HK-2 (cell line): ENCODE data around the gene ADD1.
"Not testable (repeated sequence)": the region's sequence is repeated elsewhere in the genome, so short reads cannot be mapped to it uniquely, and the experiment has no call there.

Source experiments
- DNase-seq: peaks from one replicate; pipeline ENCODE4 v3.0.0-alpha.2; 2018; ENCODE audit not compliant: unreplicated experiment

The ADD1 gene

GRCh38 chr4:2934077-2934812 is 90.6 kb downstream of the ADD1 start:
- DNase-seq, result peak; percentile 66

DNA sequence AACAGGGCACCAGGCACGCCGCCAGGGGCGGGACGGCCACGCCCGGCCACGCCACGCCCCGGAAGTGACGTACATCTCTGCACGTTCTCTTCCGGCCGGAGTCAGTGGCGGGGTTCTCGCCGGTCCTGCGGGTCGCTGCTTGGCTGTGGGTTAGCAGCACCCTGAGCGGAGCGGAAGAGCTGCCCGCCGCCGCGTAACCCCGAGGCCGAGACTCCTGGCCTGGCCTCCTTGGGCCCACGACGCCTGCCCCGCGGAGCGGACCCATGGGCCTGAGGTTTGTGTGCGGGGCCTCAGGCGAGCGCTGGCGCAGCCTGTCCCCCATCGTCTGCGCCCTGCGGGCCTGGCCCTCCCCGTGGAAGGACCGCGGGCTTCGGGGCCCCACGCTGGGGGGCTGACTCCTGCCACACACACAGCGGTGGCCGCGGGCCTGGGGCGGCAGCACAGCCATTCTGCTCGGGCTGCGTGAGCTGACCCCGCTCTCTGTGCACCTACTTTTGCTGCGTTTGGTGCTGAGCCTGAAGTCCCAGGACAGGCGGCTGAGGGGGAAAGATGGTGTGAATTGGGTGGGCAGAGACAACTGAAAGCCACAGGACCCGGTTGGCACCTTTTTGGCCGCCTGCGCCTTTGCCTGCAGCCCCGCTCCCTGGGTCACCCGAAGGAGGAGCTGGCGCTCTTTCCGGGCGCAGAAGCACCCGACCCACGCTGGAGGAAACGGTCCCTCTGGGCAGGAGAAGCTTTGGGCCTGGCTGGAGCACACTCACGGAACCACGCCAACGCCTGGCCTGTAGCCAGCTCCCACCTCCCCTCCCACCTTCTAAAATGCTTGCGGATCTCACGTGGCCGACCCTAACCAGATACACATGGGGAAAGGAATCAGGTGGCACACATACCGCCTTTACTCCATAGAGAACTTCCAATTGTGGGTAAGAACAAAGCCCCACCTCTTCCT is 91.4 kb downstream of the ADD1 start:
- DNase-seq, result peak; percentile 96

GRCh38 chr4:2935762-2936743 is 92.4 kb downstream of the ADD1 start:
- peak; percentile 91 for DNase-seq

DNA sequence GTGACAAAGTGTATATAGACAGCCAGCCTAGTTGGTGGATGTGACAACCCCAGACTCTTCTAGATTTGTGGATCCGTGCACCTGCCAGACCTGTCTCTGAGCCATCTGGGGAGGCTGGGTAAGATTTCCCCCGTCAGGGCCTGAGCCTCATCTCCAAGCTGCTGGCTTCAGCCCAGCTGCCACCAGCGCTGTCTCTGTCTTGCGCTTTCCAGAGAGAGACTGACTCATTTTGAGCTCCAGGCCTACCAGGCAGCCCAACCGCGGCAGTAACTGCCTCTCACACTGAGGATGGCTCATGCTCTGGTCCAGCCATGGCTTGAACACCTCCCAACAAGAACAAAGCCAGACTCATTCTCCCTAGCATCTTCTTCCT is 93.1 kb downstream of the ADD1 start:
- peak; percentile 85 for DNase-seq

GRCh38 chr4:2937146-2937857 is 93.7 kb downstream of the ADD1 start:
- DNase-seq, result peak; percentile 96

GRCh38 chr4:2937986-2938385 is 94.3 kb downstream of the ADD1 start:
- no peak for DNase-seq

GRCh38 chr4:2938411-2938810 is 94.8 kb downstream of the ADD1 start:
- not testable (repeated sequence) for DNase-seq

DNA sequence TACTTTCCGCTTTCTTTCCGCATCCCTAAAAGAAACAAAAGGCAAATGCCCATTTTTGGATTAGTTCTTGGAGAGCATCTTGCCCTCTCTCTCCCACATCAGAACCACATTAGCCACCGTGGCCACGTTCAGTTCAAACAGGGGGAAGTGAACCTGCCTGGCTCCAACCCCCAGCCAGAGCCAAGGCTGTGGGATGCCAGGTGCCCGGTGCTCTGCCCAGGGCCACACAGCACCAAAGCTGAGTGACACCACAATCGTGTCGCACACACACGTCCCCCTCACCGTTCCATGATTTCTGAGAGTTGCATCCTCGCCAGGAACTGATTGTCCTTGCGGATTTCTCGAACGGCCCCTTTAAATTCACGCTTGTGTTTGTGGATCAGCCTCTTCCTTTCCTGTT is 95.3 kb downstream of the ADD1 start:
- DNase-seq, result no peak

DNA sequence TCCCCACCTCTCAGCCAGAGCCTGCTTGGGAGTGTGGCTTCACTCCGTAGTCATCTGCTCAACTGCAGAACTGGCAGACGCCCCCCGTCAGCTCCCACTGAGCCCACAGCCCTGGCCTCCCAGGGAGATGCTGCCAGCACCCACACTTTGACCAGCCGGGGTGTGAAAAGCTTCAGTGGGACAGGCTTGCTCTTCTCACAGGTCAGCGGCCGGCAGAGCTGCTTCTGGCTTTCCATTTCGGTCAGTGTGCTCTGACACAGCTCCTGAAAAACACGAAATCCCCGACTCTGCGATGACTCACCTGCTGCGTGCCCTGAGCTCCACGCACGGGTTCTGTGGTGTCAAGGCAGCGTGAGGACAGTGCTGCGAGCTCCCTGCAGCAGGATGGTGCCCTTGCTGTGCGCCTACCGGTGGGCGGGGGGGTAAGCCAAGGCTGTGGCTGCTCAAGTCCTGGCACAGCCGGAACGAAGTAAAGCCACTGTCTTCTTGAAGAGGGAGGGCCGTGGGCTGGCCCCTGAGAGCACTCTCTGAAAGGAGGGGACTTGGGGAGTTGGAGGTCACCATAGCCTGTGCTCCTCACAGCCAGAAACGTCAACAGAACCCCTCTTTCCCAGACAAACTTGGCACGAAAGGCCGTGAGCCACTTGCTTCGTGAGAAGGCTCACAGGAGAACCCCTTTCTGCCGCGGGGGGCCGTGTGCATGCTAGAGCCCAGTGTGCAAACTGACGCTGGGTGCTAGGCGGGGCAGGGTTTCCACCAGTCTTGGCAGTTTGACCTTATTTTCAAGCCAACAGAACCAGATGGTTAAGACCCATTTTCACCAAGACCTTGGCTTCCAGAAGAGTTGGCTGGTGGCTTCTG is 96.0 kb downstream of the ADD1 start:
- DNase-seq, result no peak

DNA sequence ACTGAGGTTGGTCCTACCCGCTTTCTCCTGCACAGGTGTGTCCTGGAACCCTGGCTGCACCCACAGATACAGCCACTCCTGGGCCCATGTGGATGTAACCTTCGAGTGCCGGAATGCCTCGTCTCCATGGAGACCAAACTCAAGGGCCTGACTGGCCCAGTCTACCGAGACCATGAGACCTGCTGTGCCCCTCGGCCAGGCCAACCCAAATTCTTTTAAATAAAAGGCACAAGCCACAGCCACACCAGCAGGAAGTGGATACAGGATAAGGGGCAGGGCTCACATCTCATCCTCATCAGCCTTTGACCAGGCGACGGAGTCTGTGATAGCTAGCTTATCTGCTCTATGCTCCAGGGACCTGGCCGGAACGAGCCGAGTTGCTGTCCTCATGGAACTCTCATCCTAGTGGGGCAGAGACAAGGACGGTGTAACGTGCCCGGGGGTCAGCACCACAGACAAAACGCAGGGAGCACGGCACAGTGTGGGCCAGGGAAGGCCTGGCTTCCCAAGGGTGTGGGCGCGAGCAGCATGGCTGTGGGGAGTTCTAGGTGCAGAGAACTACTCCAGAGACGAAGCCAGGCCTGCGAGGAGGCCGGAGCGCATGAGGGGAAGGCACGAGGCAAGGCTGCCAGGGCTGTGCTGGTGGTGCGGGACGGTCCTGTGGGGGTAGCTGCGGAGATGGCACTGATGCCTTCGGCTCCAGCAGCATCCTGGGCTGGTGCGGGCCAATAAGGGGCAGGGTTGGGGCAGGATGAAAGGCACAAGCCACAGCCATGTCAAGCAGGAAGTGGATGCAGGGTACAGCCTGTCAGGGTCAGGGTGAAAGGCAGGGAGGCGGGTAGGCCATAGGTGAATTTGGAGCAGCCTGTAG is 96.9 kb downstream of the ADD1 start:
- no peak for DNase-seq

GRCh38 chr4:2941138-2942036 is 97.7 kb downstream of the ADD1 start:
- no peak for DNase-seq

DNA sequence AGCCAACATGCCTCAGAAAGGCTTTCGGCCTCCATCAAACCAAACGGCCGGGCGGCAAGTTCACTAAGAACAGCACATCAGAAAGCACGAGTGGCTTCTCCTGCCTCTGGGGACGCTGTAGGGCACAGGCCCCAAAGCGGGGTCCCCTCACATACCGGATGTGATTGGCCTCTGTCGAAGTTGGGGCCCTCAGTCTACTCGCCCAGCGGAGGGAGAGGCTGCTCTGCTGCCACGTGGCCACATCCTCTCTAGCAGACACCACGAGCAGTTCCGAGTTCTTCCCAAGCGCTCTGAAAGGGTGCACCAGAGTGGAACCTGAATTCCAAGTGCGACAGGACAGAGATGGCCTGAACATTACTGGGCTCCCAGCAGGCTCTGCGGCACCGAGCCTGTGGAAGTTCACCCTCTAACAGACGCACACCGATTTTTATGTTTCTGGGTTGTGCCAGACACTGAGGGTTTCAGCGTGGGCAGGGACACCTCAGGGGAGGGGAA is 98.4 kb downstream of the ADD1 start:
- DNase-seq, result no peak

GRCh38 chr4:2942532-2943363 is 99.1 kb downstream of the ADD1 start:
- no peak for DNase-seq

- DNase-seq, result no peak
Measured at GRCh38 chr4:2943364-2944090, 99.9 kb downstream of the ADD1 start.

DNA sequence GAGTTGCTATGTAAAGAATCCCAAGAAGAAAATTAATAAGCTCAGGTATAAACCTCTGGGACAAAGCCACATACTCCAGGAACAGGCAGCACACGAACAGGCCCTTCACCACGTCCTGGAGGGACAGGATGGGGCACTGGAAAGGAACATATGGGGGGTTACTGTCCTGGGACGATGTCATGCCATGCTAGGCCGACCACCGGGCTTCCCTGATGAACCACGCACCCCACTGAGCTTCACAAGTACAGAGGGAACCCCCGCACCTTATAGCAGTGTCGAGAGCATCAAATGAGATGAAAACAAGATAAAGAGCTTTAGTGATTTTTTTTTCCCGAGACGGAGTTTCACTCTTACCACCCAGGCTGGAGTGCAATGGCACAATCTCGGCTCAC is 100.4 kb downstream of the ADD1 start:
- no peak for DNase-seq
